Bronchial epithelial cell (primary cell): ENCODE data around the gene C16orf74. TPM values are rescaled to one million over a fixed set of nuclear protein-coding genes. Genes with fewer than 3 reads are reported as not detected.

Experiments used
- DNase-seq: peaks from one replicate; pipeline ENCODE4 v3.0.0-alpha.2; 2010; ENCODE audit warnings: low read depth
- FAIRE-seq: peaks from 2 replicates; lab custom pipeline; 2011; peaks lifted over from hg19 to GRCh38; lab: Jason Lieb, UNC
- H3K27me3 ChIP-seq: 2 replicates; pipeline ENCODE4 v1.5.1; 2011; ENCODE audit warnings: low read length; ENCODE audit not compliant: control insufficient read depth, insufficient read depth
- H3K36me3 ChIP-seq: 2 replicates; pipeline ENCODE4 v1.5.1; 2011; ENCODE audit warnings: low read length; ENCODE audit not compliant: control insufficient read depth, insufficient read depth
- H3K4me3 ChIP-seq: 2 replicates; pipeline ENCODE4 v1.5.1; 2011; ENCODE audit warnings: mild to moderate bottlenecking, low read depth, low read length, control low read depth
- CTCF ChIP-seq: IDR thresholded peaks from 2 replicates; pipeline ENCODE4 v1.5.1; 2011; ENCODE audit warnings: mild to moderate bottlenecking, moderate library complexity, low read length, control low read depth, inconsistent platforms; ENCODE audit not compliant: insufficient read depth, severe bottlenecking
- total RNA-seq: library from RNA; depleted of rRNA; stranded (reverse); fragments of >200 nt; gene quantifications from 2 replicates; pipeline ENCODE4 v1.2.1, GENCODE V29; 2014

Gene C16orf74
- total RNA-seq, 1 donor from 2014 or later: 167 TPM

- no peak for TF ChIP-seq CTCF
- Histone ChIP-seq H3K36me3 (no peaks in the 10 kb centered on the region), H3K27me3 (no peaks in the 10 kb centered on the region), H3K4me3 (peak overlapping the region; percentile 66)
- FAIRE-seq: no peak
- no peak for DNase-seq
Measured at GRCh38 chr16:85687651-85688471, 63.0 kb downstream of the C16orf74 start.

DNA sequence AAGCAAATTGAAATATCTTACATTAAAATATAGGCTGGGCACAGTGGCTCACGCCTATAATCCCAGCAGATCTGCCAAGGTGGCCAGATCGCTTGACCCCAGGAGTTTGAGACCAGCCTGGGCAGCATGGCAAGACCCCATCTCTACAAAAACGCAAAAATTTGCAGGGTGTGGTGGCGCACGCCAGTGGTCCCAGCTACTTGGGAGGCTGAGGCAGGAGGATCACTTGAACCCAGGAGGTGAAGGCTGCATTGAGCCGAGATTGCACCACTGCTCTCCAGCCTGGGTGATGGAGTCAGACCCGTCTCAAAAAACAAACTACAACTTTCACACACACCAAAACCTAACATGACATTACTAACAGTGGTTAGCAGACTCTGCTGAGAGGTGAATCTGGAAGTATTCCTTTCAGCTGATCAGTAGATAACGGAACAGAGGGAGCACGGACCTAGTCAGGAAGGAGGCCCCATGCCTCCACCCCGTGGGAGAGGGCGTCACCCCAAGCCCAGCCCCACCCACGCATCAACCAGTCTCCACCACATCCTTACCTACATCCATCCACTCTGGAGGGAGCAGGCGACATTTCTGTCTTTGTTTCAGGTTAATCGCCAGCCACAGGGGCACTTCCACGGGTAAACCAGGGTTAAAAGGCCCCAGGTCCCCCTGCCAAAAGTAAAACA is 63.8 kb downstream of the C16orf74 start:
- Histone ChIP-seq H3K27me3 (no peaks in the 10 kb centered on the region), H3K4me3 (no peak overlapping the region), H3K36me3 (no peaks in the 10 kb centered on the region)
- TF ChIP-seq CTCF: no peak
- no peak for DNase-seq
- no peak for FAIRE-seq

GRCh38 chr16:85685251-85685650 is 65.6 kb downstream of the C16orf74 start:
- FAIRE-seq (no peak), DNase-seq (no peak)
- TF ChIP-seq CTCF: no peak
- H3K4me3 ChIP-seq: no peak overlapping the region
- peaks cover 2% of the 10 kb centered on the region for H3K36me3 ChIP-seq
- H3K27me3 ChIP-seq: no peaks in the 10 kb centered on the region

DNA sequence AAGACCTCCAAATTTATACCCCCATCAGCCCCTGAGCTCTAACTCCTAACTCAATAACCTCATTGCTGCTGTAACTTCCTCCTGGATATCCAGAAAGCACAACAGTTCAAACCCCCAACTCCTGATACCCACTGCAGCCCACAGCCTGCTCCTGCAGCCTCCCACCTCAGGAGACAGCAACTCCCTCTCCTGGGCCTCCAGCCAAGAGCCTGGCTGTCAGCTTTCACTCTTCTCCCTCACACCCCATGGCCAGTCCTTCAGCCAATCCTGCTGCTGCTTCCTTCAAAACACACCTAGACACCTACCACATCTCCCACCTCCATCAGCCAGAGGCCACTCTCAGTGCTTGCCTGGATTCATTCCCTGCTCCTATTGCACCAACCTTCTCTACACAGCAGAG is 67.5 kb downstream of the C16orf74 start:
- FAIRE-seq: no peak
- DNase-seq: no peak
- no peak for TF ChIP-seq CTCF
- no peak overlapping the region for H3K4me3 ChIP-seq
- peaks cover 3% of the 10 kb centered on the region for H3K36me3 ChIP-seq
- H3K27me3 ChIP-seq: no peaks in the 10 kb centered on the region

DNA sequence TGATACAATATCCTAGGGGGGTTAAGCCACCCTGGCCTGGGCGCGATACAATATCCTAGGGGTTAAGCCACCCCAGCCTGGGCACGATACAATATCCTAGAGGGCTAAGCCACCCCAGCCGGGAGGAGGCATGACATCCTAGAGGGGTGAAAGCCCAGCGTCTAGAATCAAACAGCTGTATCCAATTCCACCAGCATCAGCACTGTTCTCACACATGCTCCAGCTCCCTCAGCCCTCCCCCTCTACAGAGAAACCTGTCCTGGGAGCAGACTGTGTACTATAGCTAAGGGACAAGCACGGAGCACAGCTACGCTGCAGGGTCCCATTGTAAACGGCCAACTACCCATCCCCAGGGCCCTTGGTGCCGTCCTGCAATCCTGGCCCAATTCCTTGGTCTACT is 68.4 kb downstream of the C16orf74 start:
- Histone ChIP-seq H3K4me3 (no peak overlapping the region), H3K27me3 (no peaks in the 10 kb centered on the region), H3K36me3 (peaks cover 3% of the 10 kb centered on the region)
- no peak for TF ChIP-seq CTCF
- FAIRE-seq (no peak), DNase-seq (no peak)

GRCh38 chr16:85681255-85681654 is 69.6 kb downstream of the C16orf74 start:
- Histone ChIP-seq H3K27me3 (no peaks in the 10 kb centered on the region), H3K4me3 (no peak overlapping the region), H3K36me3 (peaks cover 6% of the 10 kb centered on the region)
- TF ChIP-seq CTCF: no peak
- DNase-seq (no peak), FAIRE-seq (no peak)
